GM18499 (cell line): ENCODE measurements around the gene MAML2.

Source experiments
- ATAC-seq: cut with Tn5 transposase; IDR thresholded peaks from one replicate; pipeline ENCODE4 v1.9.1; 2021; ENCODE audit warnings: moderate number of reproducible peaks; ENCODE audit not compliant: insufficient read depth, unreplicated experiment

MAML2 gene

GRCh38 chr11:96095884-96096303, 247.1 kb downstream of the MAML2 start:
- ATAC-seq: no peak

DNA sequence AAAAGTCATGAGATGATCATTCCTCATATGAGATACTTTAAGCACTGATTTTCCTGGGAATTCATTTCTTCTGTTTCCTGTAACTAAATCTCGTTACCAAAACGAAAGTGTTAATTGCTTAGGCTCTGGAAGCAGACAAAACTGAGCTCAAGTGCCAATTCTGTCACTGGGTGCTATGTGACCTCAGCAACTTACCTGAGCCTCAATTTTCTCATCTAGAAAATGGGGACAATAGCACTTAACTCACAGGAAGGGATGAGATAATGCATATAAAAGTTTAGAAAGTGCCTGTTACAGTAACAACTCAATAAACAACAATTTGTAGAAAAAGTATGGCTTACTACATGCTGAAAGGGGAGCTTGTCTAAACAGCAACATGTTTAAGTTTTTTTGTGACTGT, 248.8 kb downstream of the MAML2 start:
- no peak for ATAC-seq

DNA sequence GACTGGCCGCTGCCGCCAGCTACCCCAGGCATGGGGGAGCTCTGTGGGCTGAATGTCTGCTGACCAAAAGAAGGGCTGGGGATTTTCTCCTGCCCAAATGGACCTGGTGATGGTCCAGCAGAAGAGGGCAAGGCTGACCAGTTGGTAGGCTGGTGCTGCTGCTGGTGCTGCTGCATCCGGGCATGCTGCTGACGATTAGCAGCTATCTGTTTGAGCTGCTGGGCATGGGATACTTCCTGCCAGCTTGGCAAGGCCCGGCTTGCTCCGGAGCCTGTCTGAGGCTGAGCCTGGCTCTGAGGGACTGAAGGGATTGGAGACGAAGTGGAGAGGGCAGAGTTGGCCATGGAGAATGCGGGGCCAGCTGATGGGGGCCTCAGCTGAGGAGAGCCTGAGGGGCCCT, 250.5 kb downstream of the MAML2 start:
- ATAC-seq: no peak

DNA sequence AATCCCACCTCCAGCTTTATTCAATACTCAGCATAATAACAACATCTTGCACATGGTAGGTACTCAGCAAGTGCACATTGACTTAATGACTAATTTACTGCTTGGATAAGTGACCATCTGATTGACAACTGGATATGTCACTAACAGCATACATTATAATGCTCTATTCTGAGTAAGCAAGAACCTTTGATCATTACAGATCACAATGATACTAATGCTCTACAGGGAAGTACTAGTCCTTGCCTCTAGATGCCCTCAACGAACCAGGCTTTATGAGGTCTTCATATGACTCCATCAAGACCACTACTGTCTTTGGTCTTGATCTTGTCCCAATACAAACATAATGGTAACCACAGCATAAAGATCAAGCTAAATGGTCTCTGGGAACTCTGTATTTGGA, 251.5 kb downstream of the MAML2 start:
- no peak for ATAC-seq

- no peak for ATAC-seq
Observed at GRCh38 chr11:96090711-96091110, 252.3 kb downstream of the MAML2 start.

- ATAC-seq: no peak
Observed at GRCh38 chr11:96088914-96089313, 254.1 kb downstream of the MAML2 start.

- ATAC-seq: no peak
Observed at GRCh38 chr11:96086111-96086510, 256.9 kb downstream of the MAML2 start.

- ATAC-seq: no peak
Observed at GRCh38 chr11:96085319-96085930, 257.6 kb downstream of the MAML2 start.

GRCh38 chr11:96084610-96085318, 258.2 kb downstream of the MAML2 start:
- no peak for ATAC-seq

DNA sequence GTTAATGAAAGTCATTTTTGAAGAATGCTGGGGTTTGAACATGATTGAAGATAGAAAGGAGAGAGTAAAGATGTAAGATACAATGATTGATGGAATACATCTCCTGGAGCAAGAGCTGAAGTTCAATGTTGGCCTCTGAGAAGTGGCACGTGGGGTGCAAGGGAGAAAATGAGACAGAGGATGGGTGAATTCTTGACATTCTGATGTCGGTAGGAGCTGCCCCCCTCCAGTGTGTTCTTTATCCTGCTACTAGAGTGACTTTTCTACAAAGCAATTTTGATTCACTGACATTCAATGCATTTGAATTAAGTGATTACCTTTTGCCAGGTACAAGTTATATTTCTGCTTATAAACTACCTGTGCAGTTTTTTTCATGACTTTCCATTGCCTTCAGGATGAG, 260.1 kb downstream of the MAML2 start:
- ATAC-seq: no peak

GRCh38 chr11:96082002-96082899, 260.7 kb downstream of the MAML2 start:
- no peak for ATAC-seq

DNA sequence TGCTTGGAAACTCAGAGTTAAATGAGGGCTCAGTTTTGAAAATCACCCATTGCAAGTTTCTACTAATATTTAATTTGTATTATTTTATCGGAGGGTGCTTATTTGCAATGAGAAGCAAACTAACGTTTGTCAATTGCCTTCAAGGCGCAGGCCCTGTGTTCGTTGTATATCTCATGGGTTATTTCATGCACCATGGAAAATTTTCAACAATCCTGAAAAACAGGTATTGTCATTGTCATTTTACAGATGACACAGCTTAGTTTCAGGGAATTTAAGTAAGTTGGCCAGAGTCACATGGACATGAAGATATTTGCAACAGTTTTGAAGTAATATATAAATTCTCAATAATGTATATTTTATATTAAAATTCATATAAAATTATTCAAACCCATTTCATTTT, 261.4 kb downstream of the MAML2 start:
- no peak for ATAC-seq

DNA sequence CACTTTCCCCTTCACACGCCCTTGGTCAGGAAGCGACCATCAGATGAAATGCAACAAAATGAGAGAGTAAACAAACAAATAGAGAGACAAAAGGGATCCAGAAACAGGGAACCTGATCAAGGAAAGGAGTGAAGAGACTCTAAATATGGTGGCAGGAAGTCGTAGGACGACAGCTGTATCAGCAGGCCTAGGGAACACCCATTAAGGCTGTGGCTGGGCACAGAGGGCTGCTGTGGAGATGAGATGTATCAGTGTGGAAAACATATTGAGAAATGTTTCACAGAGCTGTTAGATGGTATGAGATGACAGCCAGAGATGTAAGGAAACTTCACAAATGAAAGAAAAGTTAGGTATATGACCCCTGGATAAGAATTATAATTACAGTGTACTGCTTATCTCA, 263.3 kb downstream of the MAML2 start:
- no peak for ATAC-seq

DNA sequence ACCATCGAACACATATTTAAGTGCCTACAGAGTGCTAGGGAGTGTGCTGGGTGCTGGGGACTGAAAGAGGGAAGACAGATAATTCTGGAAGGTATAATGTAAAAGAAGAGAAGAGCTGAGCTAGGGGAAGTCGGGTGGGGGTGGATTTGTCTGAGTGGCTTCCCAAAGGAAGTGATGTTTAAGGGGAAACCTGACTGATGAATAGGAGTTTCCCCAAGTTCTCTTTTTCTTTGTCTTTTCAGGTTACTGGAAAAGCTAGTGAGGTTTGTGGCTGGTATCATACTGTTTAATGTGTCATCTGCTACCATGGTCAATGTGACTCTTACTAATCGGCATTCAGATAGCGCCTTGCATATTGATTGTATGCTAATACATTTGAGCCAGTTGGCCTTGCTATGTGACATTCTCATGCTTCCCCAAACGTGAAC, 267.4 kb downstream of the MAML2 start:
- peak; percentile 68 for ATAC-seq

- no peak for ATAC-seq
Observed at GRCh38 chr11:96074551-96075310, 268.3 kb downstream of the MAML2 start.

GRCh38 chr11:96073536-96073935, 269.5 kb downstream of the MAML2 start:
- ATAC-seq: no peak

- ATAC-seq: no peak
Observed at GRCh38 chr11:96072592-96072991, 270.4 kb downstream of the MAML2 start.

DNA sequence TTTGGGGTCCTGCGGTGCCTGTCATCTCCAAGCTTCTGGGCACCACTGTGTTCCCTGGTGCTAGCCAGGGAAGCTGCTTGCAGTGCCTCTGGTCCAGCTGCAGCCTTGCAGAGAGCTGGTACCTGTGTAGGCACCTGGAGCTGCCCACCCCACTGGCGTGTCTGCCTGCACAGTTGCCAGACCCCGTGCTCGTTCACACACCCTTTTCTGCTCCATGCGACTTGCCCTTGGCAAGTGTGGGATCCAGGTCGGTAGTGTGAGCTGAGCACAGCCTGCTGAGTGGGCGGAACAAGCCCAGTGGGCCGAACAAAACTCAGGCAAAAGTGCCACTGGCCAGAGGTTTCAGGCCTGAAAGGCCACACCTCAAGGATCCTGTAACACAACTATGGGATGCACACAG, 272.5 kb downstream of the MAML2 start:
- ATAC-seq: no peak

- no peak for ATAC-seq
Observed at GRCh38 chr11:96067160-96067559, 275.8 kb downstream of the MAML2 start.

DNA sequence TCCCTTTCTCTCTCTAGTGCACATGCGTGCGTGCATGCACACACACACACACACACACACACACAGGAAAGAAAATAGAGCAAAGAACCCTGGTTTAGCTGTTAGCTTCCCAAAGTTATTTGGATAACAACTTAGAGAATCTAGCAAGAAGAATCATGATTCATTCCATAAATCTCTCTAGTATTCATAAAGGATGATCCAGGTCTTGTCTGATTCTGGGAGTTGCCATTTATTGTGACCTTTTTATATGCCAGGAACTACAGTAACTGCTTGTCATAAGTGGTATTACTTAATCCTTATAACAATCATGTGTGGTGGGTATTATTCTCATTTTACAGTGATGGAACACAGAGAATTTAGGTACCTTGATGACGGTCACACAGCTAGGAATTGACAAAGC, 277.6 kb downstream of the MAML2 start:
- no peak for ATAC-seq
